ENCODE data around the gene TCF25.

DNA sequence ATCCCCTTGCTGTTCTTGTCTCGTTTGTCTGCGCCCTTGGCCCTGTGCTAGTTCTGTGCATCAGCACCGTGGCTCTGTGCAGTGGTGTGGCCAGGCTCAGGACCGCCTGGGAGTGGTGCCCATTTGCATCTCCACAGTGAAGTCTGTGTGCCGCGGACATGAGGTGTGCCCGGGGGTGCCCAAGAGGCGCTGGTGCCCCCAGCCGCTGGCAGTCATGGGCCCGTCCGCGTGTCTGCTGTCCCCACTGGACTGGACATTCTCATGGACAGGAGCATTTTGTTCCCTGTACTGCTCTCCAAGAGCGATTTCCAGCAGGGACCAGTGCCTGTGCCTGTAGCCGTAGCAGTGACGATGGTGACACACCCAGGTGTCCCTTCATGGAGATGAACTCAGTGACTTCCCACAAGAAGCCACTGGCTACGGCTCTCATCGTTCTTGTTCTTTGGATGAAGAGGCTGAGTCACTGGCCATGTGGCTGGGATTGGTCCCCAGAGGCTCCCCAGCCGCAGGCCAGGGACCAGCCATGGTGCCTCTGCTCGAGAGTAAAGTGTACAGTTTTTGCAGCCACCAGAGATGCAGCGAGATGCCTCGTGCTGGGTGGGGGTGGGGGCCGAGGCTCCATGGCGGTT lies 32.2 kb downstream of the TCF25 start:
- TF ChIP-seq POLR2A (IDR thresholded peaks at IDR 0.05; ENCODE audit: low read depth, low read length), result no peak
- no peak for TF ChIP-seq TAF1 (IDR thresholded peaks at IDR 0.05; ENCODE audit: borderline replicate concordance, low read depth, low read length)
